HEK293 (cell line): ENCODE measurements around the gene KDF1.

Source experiments
- CTCF ChIA-PET: fragments of 350-600 bp; formaldehyde crosslinking; extraction: SDS; loops from one replicate; lab custom pipeline; 2021; ENCODE audit warnings: antibody characterized with exemption; lab: Yijun Ruan, JAX
- POLR2A ChIA-PET: fragments of 300-600 bp; formaldehyde crosslinking; extraction: SDS; loops from one replicate; lab custom pipeline; 2020; ENCODE audit warnings: antibody characterized with exemption, inconsistent platforms; lab: Yijun Ruan, JAX
- H3K27ac ChIP-seq: fragments of 200-500 bp; sonication (Bioruptor generic); 2 replicates; pipeline ENCODE4 v1.5.1; 2014; ENCODE audit warnings: low read depth, low read length, control low read depth, inconsistent platforms; ENCODE audit errors: extremely low read depth
- H3K36me3 ChIP-seq, 2 experiments: fragments of 200-500 bp in 1 of 2; sonication (Bioruptor generic) in 1 of 2; 1 replicate in 1 of 2; 2 replicates in 1 of 2; pipeline ENCODE4 v1.5.1; 2014 to 2017; ENCODE audit warnings: inconsistent platforms in 2 of 2, low read length in 2 of 2; ENCODE audit not compliant: control insufficient read depth in 2 of 2, insufficient read depth in 1 of 2
- H3K4me1 ChIP-seq: fragments of 200-500 bp; sonication (Bioruptor generic); 2 replicates; pipeline ENCODE4 v1.5.1; 2014; ENCODE audit warnings: mild to moderate bottlenecking, low read length, inconsistent platforms; ENCODE audit not compliant: control insufficient read depth, insufficient read depth
- H3K4me3 ChIP-seq: 2 replicates; pipeline ENCODE4 v1.5.1; 2011; ENCODE audit warnings: low read depth, mild to moderate bottlenecking, control low read depth, low read length, moderate library complexity
- H3K9me3 ChIP-seq: fragments of 200-500 bp; sonication (Bioruptor generic); 2 replicates; pipeline ENCODE4 v1.5.1; 2014; ENCODE audit warnings: low read depth, low read length, inconsistent platforms; ENCODE audit not compliant: control insufficient read depth, insufficient read depth
- BCL11A ChIP-seq: fragments of 450-650 bp; formaldehyde crosslinking; IDR thresholded peaks from 2 replicates; pipeline ENCODE4 v1.5.1; 2016; ENCODE audit warnings: low read depth, missing biosample characterization, missing genetic modification characterization
- GLIS2 ChIP-seq: fragments of 450-650 bp; formaldehyde crosslinking; IDR thresholded peaks from 2 replicates; pipeline ENCODE4 v1.5.1; 2016; ENCODE audit warnings: missing biosample characterization, missing genetic modification characterization
- IKZF3 ChIP-seq: fragments of 450-650 bp; IDR thresholded peaks from 2 replicates; pipeline ENCODE4 v1.5.0; 2018; ENCODE audit warnings: missing biosample characterization, mild to moderate bottlenecking, missing genetic modification characterization, moderate library complexity
- KLF10 ChIP-seq: fragments of 450-650 bp; IDR thresholded peaks from 2 replicates; pipeline ENCODE4 v1.5.1; 2018; ENCODE audit warnings: missing biosample characterization, mild to moderate bottlenecking, missing genetic modification characterization
- PRDM10 ChIP-seq: fragments of 450-650 bp; formaldehyde crosslinking; IDR thresholded peaks from 2 replicates; pipeline ENCODE4 v1.5.1; 2016; ENCODE audit warnings: missing biosample characterization, missing genetic modification characterization
- SALL2 ChIP-seq: fragments of 450-650 bp; formaldehyde crosslinking; IDR thresholded peaks from 2 replicates; pipeline ENCODE4 v1.5.0; 2017; ENCODE audit warnings: missing biosample characterization, mild to moderate bottlenecking, missing genetic modification characterization, borderline replicate concordance
- SCRT2 ChIP-seq: fragments of 450-650 bp; formaldehyde crosslinking; IDR thresholded peaks from 2 replicates; pipeline ENCODE4 v1.5.1; 2016; ENCODE audit warnings: missing biosample characterization, missing genetic modification characterization
- SP3 ChIP-seq: fragments of 450-650 bp; formaldehyde crosslinking; IDR thresholded peaks from 2 replicates; pipeline ENCODE4 v1.5.1; 2016; ENCODE audit warnings: missing biosample characterization, missing genetic modification characterization
- ZBTB1 ChIP-seq: fragments of 450-650 bp; formaldehyde crosslinking; IDR thresholded peaks from 2 replicates; pipeline ENCODE4 v1.5.1; 2016; ENCODE audit warnings: missing biosample characterization, missing genetic modification characterization
- ZBTB20 ChIP-seq: fragments of 450-650 bp; formaldehyde crosslinking; IDR thresholded peaks from 2 replicates; pipeline ENCODE4 v1.5.1; 2016; ENCODE audit warnings: missing biosample characterization, missing genetic modification characterization
- ZNF140 ChIP-seq: fragments of 450-650 bp; formaldehyde crosslinking; IDR thresholded peaks from 2 replicates; pipeline ENCODE4 v1.5.1; 2016; ENCODE audit warnings: missing biosample characterization, missing genetic modification characterization
- ZNF18 ChIP-seq: fragments of 450-650 bp; formaldehyde crosslinking; IDR thresholded peaks from 2 replicates; pipeline ENCODE4 v1.5.1; 2016; ENCODE audit warnings: missing biosample characterization, missing genetic modification characterization
- ZNF23 ChIP-seq: fragments of 450-650 bp; formaldehyde crosslinking; IDR thresholded peaks from 2 replicates; pipeline ENCODE4 v1.5.1; 2016; ENCODE audit warnings: missing biosample characterization, missing genetic modification characterization, borderline replicate concordance
- ZNF335 ChIP-seq: fragments of 450-650 bp; formaldehyde crosslinking; conservative IDR thresholded peaks from 2 replicates; pipeline ENCODE4 v1.5.1; 2016; ENCODE audit warnings: missing biosample characterization, missing genetic modification characterization
- ZNF449 ChIP-seq: fragments of 450-650 bp; formaldehyde crosslinking; IDR thresholded peaks from 2 replicates; pipeline ENCODE4 v1.5.1; 2017; ENCODE audit warnings: missing biosample characterization, mild to moderate bottlenecking, missing genetic modification characterization, moderate library complexity
- ZNF548 ChIP-seq: fragments of 450-650 bp; formaldehyde crosslinking; IDR thresholded peaks from 2 replicates; pipeline ENCODE4 v1.5.1; 2016; ENCODE audit warnings: missing biosample characterization, missing genetic modification characterization
- ZNF670 ChIP-seq: fragments of 450-650 bp; formaldehyde crosslinking; IDR thresholded peaks from 2 replicates; pipeline ENCODE4 v1.5.1; 2016; ENCODE audit warnings: missing biosample characterization, missing genetic modification characterization, low read depth
- ZNF707 ChIP-seq: fragments of 450-650 bp; formaldehyde crosslinking; IDR thresholded peaks from 2 replicates; pipeline ENCODE4 v1.5.1; 2016; ENCODE audit warnings: missing biosample characterization, missing genetic modification characterization
- ZSCAN16 ChIP-seq: fragments of 450-650 bp; formaldehyde crosslinking; IDR thresholded peaks from 2 replicates; pipeline ENCODE4 v1.5.1; 2016; ENCODE audit warnings: missing biosample characterization, missing genetic modification characterization
- TF ChIP-seq, protein P1 (sequence below): fragments of 450-650 bp; formaldehyde crosslinking; IDR thresholded peaks from 2 replicates; pipeline ENCODE4 v1.5.1; 2017; ENCODE audit warnings: missing biosample characterization, missing genetic modification characterization

Gene KDF1

DNA sequence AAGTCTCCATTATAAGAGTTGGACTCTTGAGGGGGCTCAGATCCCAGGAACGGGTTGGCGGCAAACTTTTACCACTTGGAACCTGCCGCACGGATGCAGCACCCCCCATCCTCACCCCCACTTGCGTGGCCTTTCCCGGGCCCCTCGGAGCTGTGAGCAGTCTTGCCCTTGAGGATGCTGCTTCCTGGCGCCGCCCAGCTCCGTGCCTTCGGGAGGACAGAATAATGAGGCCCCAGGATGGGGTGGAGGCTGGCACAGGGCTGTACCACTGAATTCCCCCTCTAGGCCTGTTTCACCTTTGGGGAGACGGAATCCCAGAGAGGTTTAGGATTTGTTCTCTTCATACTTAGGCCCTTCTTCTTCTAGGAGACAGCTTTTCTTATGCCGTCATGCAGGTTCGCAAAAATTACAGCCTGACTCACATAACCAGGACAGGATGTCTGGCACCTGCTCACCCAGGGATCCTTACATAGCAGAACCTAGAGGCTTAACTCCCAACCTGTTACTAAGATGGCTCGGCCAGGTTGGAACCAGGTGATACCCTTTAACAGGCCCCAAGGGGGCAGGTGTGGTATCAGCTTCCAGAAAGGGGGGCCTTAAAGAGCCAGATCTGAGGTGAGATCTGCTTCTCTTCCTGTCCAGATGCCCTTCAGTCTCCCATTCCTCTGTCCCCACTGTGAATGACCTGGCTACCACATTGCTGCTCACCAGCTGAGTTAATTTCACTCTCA lies 34.7 kb upstream of the KDF1 start:
- POLR2A ChIA-PET: interaction anchor here (0.6 to 2.2 kb wide), 4 partner anchors 34 to 253 kb away, joined by 3 to 10 read pairs (median 3); partner anchors contain the start of gene KDF1
- peaks cover 0 to 6% of the 10 kb centered on the region in 2 experiments; a peak in 2 of 3 replicates for H3K36me3 ChIP-seq
- TF ChIP-seq ZNF18 (tag by site-specific recombination) (no peak), ZBTB20 (tag by site-specific recombination) (peak; percentile 89), SP3 (tag by site-specific recombination) (no peak), PRDM10 (tag by site-specific recombination) (peak; percentile 93), ZNF449 (tag by site-specific recombination) (0 out of 2 replicates have a peak, but pooled peaks have one; percentile 14), ZSCAN16 (tag by site-specific recombination) (no peak), GLIS2 (tag by site-specific recombination) (peak; percentile 42; the same call in 1 of the 2 replicates), KLF10 (tag by site-specific recombination) (no peak), ZNF335 (tag by site-specific recombination) (0 out of 2 replicates have a peak, but pooled peaks have one; percentile 20)
- TF ChIP-seq, all 188 proteins: peak for 5
- no peak overlapping the region for H3K27ac ChIP-seq
- H3K9me3 ChIP-seq: no peaks in the 10 kb centered on the region
- CTCF ChIA-PET: interaction anchor here (0.6 to 9.3 kb wide), 12 partner anchors 11 to 132 kb away, joined by 3 to 141 read pairs (median 7); partner anchors contain the start of gene KDF1
- peak overlapping the region; percentile 57 for H3K4me3 ChIP-seq
- no peaks in the 10 kb centered on the region; the same call in 1 of the 2 replicates for H3K4me1 ChIP-seq

GRCh38 chr1:26994020-26994786 lies 33.9 kb upstream of the KDF1 start:
- Histone ChIP-seq H3K4me3 (peak overlapping the region; percentile 57), H3K27ac (peak overlapping the region; percentile 44; the same call in 1 of the 2 replicates), H3K4me1 (no peaks in the 10 kb centered on the region; the same call in 1 of the 2 replicates), H3K9me3 (no peaks in the 10 kb centered on the region), H3K36me3 (peaks cover 0 to 6% of the 10 kb centered on the region in 2 experiments; a peak in 2 of 3 replicates)
- CTCF ChIA-PET: interaction anchor here (0.9 to 9.3 kb wide), 8 partner anchors 11 to 184 kb away, joined by 3 to 141 read pairs (median 7); partner anchors contain the start of gene KDF1
- POLR2A ChIA-PET: interaction anchor here (0.5 to 2.2 kb wide), 12 partner anchors 14 to 254 kb away, joined by 3 to 10 read pairs (median 4); partner anchors contain the start of genes GPN2 and KDF1
- TF ChIP-seq ZNF707 (tag by site-specific recombination): no peak
- TF ChIP-seq ZBTB1 (tag by site-specific recombination): no peak
- TF ChIP-seq SP3 (tag by site-specific recombination): no peak
- TF ChIP-seq ZNF548 (tag by site-specific recombination): no peak
- no peak for TF ChIP-seq ZNF23 (tag by site-specific recombination)
- TF ChIP-seq IKZF3 (tag by site-specific recombination): no peak
- no peak for TF ChIP-seq SALL2 (tag by site-specific recombination)
- TF ChIP-seq, protein P1, sequence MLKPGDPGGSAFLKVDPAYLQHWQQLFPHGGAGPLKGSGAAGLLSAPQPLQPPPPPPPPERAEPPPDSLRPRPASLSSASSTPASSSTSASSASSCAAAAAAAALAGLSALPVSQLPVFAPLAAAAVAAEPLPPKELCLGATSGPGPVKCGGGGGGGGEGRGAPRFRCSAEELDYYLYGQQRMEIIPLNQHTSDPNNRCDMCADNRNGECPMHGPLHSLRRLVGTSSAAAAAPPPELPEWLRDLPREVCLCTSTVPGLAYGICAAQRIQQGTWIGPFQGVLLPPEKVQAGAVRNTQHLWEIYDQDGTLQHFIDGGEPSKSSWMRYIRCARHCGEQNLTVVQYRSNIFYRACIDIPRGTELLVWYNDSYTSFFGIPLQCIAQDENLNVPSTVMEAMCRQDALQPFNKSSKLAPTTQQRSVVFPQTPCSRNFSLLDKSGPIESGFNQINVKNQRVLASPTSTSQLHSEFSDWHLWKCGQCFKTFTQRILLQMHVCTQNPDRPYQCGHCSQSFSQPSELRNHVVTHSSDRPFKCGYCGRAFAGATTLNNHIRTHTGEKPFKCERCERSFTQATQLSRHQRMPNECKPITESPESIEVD (tag by site-specific recombination): no peak
- no peak for TF ChIP-seq ZNF140 (tag by site-specific recombination)
- TF ChIP-seq SCRT2 (tag by site-specific recombination): no peak
- TF ChIP-seq BCL11A: no peak
- TF ChIP-seq ZNF670: no peak
